K562 (cell line): ENCODE results near the gene KIF5A.

Source experiments
- ASH1L ChIP-seq: fragments of 450-650 bp; IDR thresholded peaks from 2 replicates; pipeline ENCODE4 v1.6.1; 2018; ENCODE audit warnings: borderline replicate concordance, mild to moderate bottlenecking, low read depth; ENCODE audit not compliant: partially characterized antibody
- HNRNPK ChIP-seq: fragments of 200-400 bp; formaldehyde crosslinking; IDR thresholded peaks from one replicate; pipeline ENCODE4 v1.6.1; 2018; ENCODE audit warnings: mild to moderate bottlenecking, low read depth, low read length; ENCODE audit not compliant: poor library complexity, severe bottlenecking
- POLR2A ChIP-seq: fragments of 450-650 bp; conservative IDR thresholded peaks from 2 replicates; pipeline ENCODE4 v1.6.1; 2016
- RBM22 ChIP-seq: fragments of 200-400 bp; formaldehyde crosslinking; IDR thresholded peaks from 2 replicates; pipeline ENCODE4 v1.6.1; 2018; ENCODE audit warnings: low read length, low read depth; ENCODE audit not compliant: poor library complexity, severe bottlenecking
- SRSF9 ChIP-seq: fragments of 200-400 bp; formaldehyde crosslinking; IDR thresholded peaks from 2 replicates; pipeline ENCODE4 v1.6.1; 2017; ENCODE audit warnings: low read depth, low read length, borderline replicate concordance
- ZEB2 ChIP-seq: fragments of 450-650 bp; IDR thresholded peaks from 2 replicates; pipeline ENCODE4 v1.6.1; 2016
- ZFPM2 ChIP-seq: fragments of 250-450 bp; sonication (Bioruptor Pico); IDR thresholded peaks from 2 replicates; pipeline ENCODE4 v1.5.1; 2022; ENCODE audit warnings: mild to moderate bottlenecking

DNA sequence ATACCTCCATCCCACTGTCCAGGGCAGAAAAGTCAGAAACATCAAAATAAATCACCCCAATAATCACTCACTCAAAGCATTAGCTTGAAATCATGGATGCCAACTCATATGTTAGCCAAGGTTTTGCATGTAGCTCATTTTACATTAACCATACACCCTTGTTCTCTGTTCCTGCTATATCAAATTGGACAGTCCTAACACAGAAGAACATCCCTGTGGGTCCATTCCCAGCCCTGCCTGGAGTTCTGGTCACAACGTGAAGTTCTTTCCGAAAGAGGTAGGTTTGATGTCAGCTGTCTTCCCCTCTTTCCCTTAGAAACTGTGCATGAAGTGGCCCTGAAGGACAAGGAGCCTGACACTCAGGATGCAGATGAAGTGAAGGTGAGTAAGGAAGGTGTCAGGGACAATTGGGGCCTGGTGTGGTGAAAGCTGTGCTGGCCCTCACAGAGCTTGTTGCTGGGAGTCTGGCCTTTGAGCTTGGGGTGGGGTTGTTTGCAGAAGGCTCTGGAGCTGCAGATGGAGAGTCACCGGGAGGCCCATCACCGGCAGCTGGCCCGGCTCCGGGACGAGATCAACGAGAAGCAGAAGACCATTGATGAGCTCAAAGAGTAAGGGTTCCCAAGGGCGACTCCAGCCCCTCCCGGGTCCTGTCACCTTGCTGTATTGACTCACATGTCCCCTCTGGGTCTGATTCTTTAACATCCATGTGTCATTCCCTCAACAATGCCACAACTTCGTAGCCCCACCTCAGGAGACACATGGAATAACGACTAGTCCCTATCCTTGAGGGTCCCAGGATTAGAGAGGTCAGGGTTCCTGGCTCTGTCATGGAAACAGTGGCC lies 26.1 kb downstream of the KIF5A start:
- TF ChIP-seq RBM22 (no peak), POLR2A (no peak), ASH1L (no peak), HNRNPK (no peak), ZFPM2 (CRISPR knock-in tag) (no peak), SRSF9 (no peak), ZEB2 (no peak)
